Epidermal melanocyte (primary cell): ENCODE results near the gene ARHGAP32.

Experiments
- DNase-seq: peaks from one replicate; pipeline ENCODE4 v3.0.0; 2011; ENCODE audit warnings: low spot score; ENCODE audit not compliant: insufficient read length

Gene ARHGAP32

GRCh38 chr11:129192150-129192549 lies at the start of gene ARHGAP32:
Gene ARHGAP32, minus strand, starts transcription at chr11:129192325. Its CDS starts 127 bp downstream, at chr11:129192198.
- no peak for DNase-seq

GRCh38 chr11:129239207-129239606 lies 47.1 kb upstream of the ARHGAP32 start:
- no peak for DNase-seq

- no peak for DNase-seq
These were observed 45.9 kb upstream of the ARHGAP32 start for GRCh38 chr11:129237880-129238638.

- no peak for DNase-seq
These were observed 45.3 kb upstream of the ARHGAP32 start for GRCh38 chr11:129237456-129237855.

DNA sequence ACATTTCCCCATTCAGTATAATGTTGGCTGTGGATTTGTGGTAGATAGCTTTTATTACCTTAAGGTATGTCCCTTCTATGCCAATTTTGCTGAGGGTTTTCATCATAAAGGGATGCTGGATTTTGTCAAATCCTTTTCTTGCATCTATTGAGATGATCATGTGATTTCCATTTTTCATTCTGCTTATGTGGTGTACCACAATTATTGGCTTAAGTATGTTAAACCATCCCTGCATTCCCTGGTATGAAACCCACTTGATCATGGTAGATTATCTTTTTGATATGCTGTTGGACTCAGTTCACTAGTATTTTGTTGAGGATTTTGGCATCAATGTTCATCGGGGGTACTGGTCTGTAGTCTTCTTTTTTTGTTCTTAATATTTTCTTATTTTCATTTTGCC lies 44.7 kb upstream of the ARHGAP32 start:
- no peak for DNase-seq

DNA sequence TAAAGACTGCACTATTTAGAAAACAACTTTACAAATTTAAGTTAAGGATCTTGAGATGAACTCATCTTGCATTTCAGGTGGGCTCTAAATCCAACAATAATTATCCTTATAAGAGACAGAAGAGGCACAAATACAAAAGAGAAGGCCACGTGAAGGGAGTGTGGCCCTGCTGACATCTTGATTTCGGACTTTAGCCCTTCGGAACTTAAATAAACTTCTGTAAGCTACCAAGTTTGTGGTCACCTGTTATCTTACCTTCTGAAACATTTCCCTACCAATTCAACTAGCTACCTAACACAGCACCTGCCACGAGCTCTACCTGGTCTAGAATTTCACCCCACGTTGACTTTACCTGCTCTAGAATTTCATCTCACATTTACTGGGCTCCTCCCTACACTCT lies 42.9 kb upstream of the ARHGAP32 start:
- no peak for DNase-seq

DNA sequence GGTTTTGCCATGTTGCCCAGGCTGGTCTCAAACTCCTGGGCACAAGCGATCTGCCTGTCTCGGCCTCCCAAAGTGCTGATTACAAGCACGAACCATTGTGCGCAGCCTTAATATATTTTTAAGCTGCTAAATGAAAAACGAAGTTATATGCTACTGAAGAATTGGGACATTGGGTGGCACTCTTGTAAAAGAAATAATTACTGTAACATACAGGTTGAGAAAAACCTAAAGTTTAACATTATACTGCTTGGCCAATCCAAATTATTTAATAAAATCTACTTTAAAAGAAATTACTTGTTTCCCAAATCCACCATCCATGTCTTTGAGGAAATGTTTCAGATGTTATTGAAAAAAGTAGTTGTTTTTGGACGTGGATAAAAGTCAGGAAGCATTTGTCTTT lies 37.9 kb upstream of the ARHGAP32 start:
- DNase-seq = no peak

DNA sequence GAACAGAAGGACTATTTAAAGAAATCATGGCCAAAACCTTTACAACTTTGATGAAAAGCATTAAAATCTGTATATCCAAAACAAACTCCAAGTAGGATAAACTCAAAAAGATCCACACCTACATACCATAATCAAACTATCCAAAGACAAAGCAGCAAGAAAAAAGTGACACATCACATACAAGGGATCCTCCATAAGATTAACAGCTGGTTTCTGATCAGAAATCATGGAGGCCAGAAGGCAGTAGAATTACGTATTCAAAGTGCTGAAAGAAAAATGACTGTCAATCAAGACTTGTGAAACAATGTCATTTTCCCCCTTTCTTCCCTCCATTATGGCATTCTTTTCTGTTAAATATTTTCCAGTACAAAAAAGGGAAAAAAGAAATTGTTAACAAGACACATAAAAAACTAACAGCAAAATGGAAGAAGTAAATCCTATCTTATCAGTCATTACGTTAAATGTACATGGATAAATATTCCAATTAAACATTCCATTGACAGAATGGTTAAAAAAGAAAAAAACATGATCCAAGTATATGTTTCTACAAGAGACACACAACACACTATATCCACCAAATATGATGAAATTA lies 34.2 kb upstream of the ARHGAP32 start:
- DNase-seq = no peak

- DNase-seq = no peak
These were observed 33.1 kb upstream of the ARHGAP32 start for GRCh38 chr11:129225190-129225589.

- no peak for DNase-seq
These were observed 32.4 kb upstream of the ARHGAP32 start for GRCh38 chr11:129224538-129224937.

- DNase-seq = no peak
These were observed 31.6 kb upstream of the ARHGAP32 start for GRCh38 chr11:129223701-129224149.

- no peak for DNase-seq
These were observed 31.1 kb upstream of the ARHGAP32 start for GRCh38 chr11:129223260-129223659.

- no peak for DNase-seq
These were observed 30.0 kb upstream of the ARHGAP32 start for GRCh38 chr11:129222158-129222557.

GRCh38 chr11:129215506-129216245 lies 23.6 kb upstream of the ARHGAP32 start:
- DNase-seq = no peak

DNA sequence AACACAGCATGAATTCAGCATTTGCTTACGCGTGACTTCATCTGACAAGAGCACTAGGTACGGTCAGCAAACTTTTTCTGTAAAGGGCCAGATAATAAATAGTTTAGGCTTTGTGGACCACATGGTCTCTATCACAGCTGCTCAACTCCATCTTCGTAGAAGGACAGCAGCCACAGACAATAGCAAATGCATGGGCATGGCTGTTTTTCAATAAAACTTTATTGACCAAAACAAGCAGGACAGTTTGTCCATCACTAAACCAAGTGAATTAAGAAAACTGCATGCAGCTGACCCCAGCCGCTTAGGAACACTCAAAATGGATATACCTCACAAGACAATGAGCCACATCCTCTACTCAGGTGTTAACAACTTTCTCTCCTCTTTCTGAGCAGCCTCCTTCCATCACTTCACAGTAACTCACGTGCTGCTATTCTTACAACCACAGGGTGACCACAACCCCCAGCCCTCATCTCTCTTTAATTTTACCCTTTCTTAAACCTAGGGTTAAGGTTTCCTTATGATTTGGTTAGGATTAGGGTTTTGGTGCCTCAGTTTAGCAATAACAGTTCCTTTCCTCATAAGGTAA lies 22.7 kb upstream of the ARHGAP32 start:
- no peak for DNase-seq

DNA sequence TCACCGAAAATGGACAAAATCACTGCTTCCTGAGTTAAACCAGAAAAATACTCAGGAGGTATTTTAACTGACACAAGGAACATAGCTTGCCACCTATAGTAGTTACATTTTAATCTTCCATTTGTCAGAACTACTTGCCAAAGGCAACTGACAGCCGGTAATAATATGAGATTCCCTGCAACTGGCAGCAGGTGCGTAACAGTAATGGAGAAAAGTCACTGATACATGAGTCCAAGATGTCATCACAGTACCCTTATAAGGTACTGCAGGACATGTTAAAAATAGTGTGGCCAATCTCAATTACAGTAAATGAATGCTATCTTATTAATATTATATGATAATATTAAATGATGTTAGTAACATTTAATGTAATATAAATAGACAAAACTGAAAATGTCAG lies 21.1 kb upstream of the ARHGAP32 start:
- no peak for DNase-seq

- no peak for DNase-seq
These were observed 19.3 kb upstream of the ARHGAP32 start for GRCh38 chr11:129211397-129211796.

- DNase-seq = no peak
These were observed 18.7 kb upstream of the ARHGAP32 start for GRCh38 chr11:129210831-129211181.

DNA sequence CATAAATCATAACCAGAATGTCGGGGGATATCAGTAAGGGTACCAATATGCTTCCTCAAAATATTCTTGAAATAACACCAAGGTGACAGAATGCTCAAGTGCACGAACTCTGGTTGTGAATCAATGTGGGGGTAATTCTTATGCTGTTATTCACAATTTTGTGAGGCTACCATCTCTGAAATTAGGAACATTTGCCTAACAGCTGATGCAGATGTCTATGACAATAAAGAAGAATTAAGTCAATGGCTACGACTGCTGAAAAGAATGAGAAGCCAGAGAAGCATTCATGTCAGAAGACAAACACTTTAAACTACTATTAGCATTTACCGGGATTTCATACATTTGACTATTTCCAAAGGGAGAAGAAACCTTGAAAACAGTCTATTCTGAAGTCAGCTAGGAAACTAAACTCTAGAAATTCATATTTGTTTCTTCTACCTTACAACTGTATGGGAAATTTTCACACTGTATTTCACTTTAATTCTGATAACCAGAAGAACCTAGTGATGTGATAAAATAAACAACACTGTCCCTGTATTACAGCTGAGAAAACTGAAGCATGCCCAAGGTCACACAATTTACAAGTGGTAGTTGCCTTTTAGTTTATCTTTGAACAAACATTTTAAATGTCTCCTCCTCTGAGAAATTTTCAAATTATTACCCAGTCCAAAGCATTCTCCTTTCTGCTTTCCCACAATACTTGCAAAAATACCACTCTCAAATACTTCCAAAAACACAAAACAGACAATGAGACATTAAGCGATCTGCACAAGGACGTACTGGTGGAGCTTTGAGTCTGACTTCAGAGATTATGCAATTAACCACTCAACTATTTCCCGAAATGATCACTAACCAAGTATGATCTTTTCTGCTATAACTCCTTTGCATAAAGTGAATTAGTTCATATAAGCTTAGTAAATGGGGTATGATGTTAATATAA lies 18.0 kb upstream of the ARHGAP32 start:
- no peak for DNase-seq

DNA sequence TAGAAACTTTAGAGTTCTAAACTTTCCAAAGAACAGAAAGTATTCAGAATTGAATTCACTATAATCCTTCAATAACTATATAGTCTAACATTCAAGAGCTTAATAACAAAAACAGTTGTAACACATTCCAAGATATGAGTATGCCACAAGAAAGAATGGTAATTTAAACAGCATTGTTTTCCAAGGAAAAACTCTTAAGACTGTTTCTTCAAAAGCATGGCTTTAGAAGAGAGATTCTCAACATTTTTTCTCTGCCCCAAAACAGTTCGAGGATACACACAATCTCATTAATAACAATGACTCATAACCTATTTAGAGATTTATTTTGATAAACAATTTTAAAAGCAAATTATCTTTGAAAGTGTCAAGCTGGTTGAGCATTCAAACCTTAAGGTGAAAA lies 16.7 kb upstream of the ARHGAP32 start:
- DNase-seq = no peak
